Prostate gland (tissue), 2 donors: ENCODE measurements around the gene DDX55. TPM values are rescaled to one million over a fixed set of nuclear protein-coding genes. Genes with fewer than 3 reads are reported as not detected.

Source experiments
- DNase-seq: peaks from one replicate; pipeline ENCODE4 v3.0.0-alpha.2; 2019; ENCODE audit warnings: low spot score
- H3K27ac ChIP-seq, 2 donors: fragments of 200-600 bp; sonication (generic); 2 replicates each; pipeline ENCODE4 v1.5.1; 2017 to 2019
- H3K27me3 ChIP-seq: fragments of 200-600 bp; sonication (generic); replicated peaks from 2 replicates; pipeline ENCODE4 v1.5.1; 2019; ENCODE audit not compliant: insufficient read depth
- H3K36me3 ChIP-seq, 2 donors: fragments of 200-600 bp; sonication (generic); 1 replicate in 1 of 2; 2 replicates in 1 of 2; pipeline versions ENCODE4 v1.5.1 to v1.8.1; 2017 to 2019
- H3K4me1 ChIP-seq: fragments of 200-600 bp; sonication (generic); replicated peaks from 2 replicates; pipeline ENCODE4 v1.5.1; 2019
- H3K4me3 ChIP-seq, 2 donors: fragments of 200-600 bp; sonication (generic); 2 replicates each; pipeline ENCODE4 v1.5.1; 2017 to 2019
- H3K9me3 ChIP-seq: fragments of 200-600 bp; sonication (generic); 2 replicates; pipeline ENCODE4 v1.5.1; 2017
- CTCF ChIP-seq, 4 experiments: fragments of 200-600 bp in 2 of 4; fragments of 450-650 bp in 2 of 4; sonication (generic) in 2 of 4; IDR thresholded peaks; 1 replicate in 3 of 4; 2 replicates in 1 of 4; pipeline ENCODE4 v1.5.1; 2016 to 2019; ENCODE audit warnings: antibody characterized with exemption in 4 of 4, mild to moderate bottlenecking in 2 of 4, moderate library complexity in 2 of 4
- POLR2A ChIP-seq: fragments of 450-650 bp; IDR thresholded peaks from one replicate; pipeline ENCODE4 v1.6.1; 2016; ENCODE audit warnings: antibody characterized with exemption, mild to moderate bottlenecking
- POLR2AphosphoS5 ChIP-seq: sonication (generic); formaldehyde crosslinking; IDR thresholded peaks from one replicate; pipeline ENCODE4 v1.6.1; 2017; ENCODE audit warnings: antibody characterized with exemption
- WGBS: methylation state at CpG from one replicate; pipeline ENCODE4 v1.1.5; 2018; 5-methylcytosine and 5-hydroxymethylcytosine counted together
- intact Hi-C: fragments of 100-400 bp; cut with DNase I; formaldehyde crosslinking; loops from one replicate; pipeline ENCODE4 v1.14.2; 2022
- total RNA-seq, 2 donors: library from RNA; depleted of rRNA; stranded (reverse); fragments of >200 nt; gene quantifications; one replicate each; pipeline ENCODE4 v1.1.0, GENCODE V29; 2016

DDX55 gene
- total RNA-seq, 2 donors from 2014 or later = 13.7 to 24.4 TPM

DNA sequence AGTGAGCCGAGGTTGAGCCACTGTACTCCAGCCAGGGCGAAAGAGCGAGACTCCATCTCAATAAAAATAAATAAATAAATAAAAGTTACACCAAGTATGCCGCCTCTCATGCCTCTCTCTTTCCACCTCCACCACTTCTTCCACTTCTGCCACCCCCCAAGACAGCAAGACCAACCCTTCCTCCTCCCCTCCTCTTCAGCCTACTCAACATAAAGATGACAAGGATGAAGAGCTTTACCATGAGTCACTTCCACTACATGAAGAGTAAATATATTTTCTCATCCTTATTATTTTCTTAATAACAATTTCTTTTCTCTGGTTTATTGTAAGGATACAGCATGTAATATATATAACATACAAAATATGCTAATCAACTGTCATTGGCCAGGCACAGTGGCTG, 21.1 kb upstream of the DDX55 start:
- no peaks in the 10 kb centered on the region for H3K9me3 ChIP-seq
- H3K27ac ChIP-seq = no peak overlapping the region
- no peaks in the 10 kb centered on the region for H3K36me3 ChIP-seq
- no peaks in the 10 kb centered on the region for H3K27me3 ChIP-seq
- 94% methylated on average over 4 of the region's 4 CpGs for WGBS
- TF ChIP-seq POLR2AphosphoS5 (no peak), CTCF (IDR thresholded peaks at IDR 0.05) (no peak), POLR2A (no peak)
- H3K4me1 ChIP-seq = peaks cover 2% of the 10 kb centered on the region
- intact Hi-C loops = loop anchor here (5.0 kb wide), 4 partner anchors 48 to 598 kb away; partner anchors contain the start of genes ARL6IP4 and RILPL1
- no peak for DNase-seq
- H3K4me3 ChIP-seq = no peak overlapping the region

DNA sequence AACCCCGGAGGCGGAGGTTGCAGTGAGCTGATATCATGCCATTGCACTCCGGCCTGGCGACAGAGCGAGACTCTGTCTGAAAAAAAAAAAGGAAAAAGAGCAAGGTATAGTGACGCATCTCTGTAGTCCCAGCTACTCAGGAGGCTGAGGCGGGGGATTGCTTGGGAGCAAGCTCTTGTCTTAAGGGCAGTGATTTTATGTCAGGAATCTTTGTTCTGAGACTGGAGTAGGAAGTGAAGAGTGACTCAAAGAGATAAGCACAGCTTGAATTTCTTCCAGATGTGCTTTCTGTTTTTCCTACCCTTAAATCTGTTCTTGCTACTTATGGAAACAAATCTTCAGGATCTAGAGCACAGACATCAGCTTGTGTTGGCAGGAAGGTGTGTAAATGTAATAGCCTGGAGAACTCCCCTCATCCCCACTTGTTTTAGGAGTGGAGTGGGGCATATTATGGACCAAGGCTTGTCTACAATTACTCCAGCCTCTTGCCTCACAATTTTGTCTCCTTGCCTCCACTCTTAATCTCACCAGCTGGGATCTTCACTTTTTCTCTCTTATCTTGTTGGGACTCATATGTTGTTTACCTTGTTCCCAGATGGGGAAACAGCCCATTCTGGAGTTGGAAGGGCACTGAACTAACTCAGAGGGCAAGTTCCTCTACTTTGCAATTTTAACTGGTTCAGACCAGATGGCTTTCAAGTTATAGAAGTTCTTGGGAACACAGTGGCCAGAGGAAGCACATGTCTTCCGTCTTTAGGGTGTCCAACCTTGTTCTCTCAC, 10.0 kb upstream of the DDX55 start:
- intact Hi-C loops = no loop called here
- Histone ChIP-seq H3K9me3 (no peaks in the 10 kb centered on the region), H3K27ac (no peak overlapping the region), H3K4me1 (no peaks in the 10 kb centered on the region), H3K4me3 (no peak overlapping the region), H3K36me3 (peaks cover 5 to 7% of the 10 kb centered on the region in 2 donors), H3K27me3 (no peaks in the 10 kb centered on the region)
- TF ChIP-seq CTCF (IDR thresholded peaks at IDR 0.05) (no peak), POLR2AphosphoS5 (no peak), POLR2A (no peak)
- DNase-seq = no peak
- WGBS = 70% methylated on average over 8 of the region's 8 CpGs

DNA sequence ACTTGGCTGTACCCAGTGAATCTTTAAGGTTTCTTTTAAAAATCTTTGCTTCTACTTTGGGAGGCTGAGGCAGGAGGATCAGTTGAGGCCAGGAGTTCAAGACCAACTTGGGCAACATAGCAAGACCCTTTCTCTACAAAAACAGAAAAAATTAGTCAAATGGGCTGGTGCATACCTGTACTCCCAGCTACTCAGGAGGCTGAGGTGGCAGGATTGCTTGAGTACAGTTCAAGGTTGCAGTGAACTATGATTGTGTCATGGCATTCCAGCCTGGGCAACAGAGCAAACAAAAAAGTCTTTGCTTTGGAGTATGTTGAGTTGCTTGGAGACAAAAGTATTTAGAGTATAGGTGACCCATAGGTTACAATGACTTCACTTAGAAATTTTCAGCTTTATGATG, 6.2 kb upstream of the DDX55 start:
- DNase-seq = no peak
- Histone ChIP-seq H3K4me1 (no peaks in the 10 kb centered on the region), H3K36me3 (peaks cover 0 to 3% of the 10 kb centered on the region in 2 donors), H3K27ac (no peak overlapping the region), H3K27me3 (no peaks in the 10 kb centered on the region), H3K4me3 (no peak overlapping the region), H3K9me3 (no peaks in the 10 kb centered on the region)
- intact Hi-C loops = no loop called here
- TF ChIP-seq POLR2A = no peak
- TF ChIP-seq CTCF (IDR thresholded peaks at IDR 0.05) = no peak
- no peak for TF ChIP-seq POLR2AphosphoS5

DNA sequence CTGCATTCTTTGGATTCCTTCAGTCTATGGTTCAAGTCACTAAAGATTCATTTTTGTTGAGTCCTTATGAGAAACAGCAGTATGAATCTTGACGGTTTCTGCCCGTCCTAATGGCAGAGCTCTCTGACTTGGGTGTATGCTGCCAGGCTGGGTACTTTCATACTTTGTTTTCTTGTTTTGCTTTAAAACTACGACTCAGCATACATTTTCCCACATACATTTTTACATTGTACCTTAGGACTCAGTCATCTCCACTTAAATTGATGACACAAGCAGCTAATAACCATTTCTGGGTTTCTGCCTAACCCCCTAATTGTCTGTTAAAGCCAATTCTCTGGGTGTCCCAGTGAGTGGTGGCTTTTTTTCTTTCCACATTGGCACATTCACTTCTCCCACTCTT, 4.8 kb upstream of the DDX55 start:
- Histone ChIP-seq H3K4me1 (no peaks in the 10 kb centered on the region), H3K4me3 (no peak overlapping the region), H3K9me3 (no peaks in the 10 kb centered on the region), H3K27ac (no peak overlapping the region), H3K27me3 (no peaks in the 10 kb centered on the region), H3K36me3 (peaks cover 0 to 3% of the 10 kb centered on the region in 2 donors)
- intact Hi-C loops = no loop called here
- WGBS = 88% methylated on average over 3 of the region's 3 CpGs
- DNase-seq = no peak
- TF ChIP-seq CTCF (IDR thresholded peaks at IDR 0.05) (no peak), POLR2A (no peak), POLR2AphosphoS5 (no peak)

DNA sequence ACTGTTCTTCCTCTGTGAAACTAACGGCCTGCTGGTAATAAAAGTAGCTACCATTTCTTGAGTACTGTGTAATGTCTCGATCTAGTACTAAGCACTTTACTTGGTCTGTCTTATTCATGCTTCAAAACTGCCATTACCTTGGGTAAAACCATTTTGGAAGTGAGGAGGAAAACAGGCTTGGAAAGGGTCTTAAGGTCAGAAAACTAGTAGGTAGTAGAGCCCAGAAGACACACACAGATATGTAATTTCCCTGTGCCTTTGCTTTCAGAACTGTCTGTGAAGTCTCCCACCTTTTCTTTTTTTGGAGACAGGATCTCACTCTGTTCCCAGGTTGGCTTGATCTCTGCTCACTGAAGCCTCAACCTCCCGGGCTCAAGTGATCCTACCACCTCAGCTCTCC, 3.4 kb upstream of the DDX55 start:
- Histone ChIP-seq H3K9me3 (no peaks in the 10 kb centered on the region), H3K27ac (no peak overlapping the region), H3K27me3 (no peaks in the 10 kb centered on the region), H3K4me1 (no peaks in the 10 kb centered on the region), H3K4me3 (no peak overlapping the region), H3K36me3 (peaks cover 0 to 3% of the 10 kb centered on the region in 2 donors)
- TF ChIP-seq POLR2AphosphoS5 = no peak
- TF ChIP-seq POLR2A = no peak
- no peak for DNase-seq
- 75% methylated on average over 3 of the region's 3 CpGs for WGBS
- intact Hi-C loops = no loop called here
